Measurements from ENCODE around the gene CCDC33.

The CCDC33 gene

DNA sequence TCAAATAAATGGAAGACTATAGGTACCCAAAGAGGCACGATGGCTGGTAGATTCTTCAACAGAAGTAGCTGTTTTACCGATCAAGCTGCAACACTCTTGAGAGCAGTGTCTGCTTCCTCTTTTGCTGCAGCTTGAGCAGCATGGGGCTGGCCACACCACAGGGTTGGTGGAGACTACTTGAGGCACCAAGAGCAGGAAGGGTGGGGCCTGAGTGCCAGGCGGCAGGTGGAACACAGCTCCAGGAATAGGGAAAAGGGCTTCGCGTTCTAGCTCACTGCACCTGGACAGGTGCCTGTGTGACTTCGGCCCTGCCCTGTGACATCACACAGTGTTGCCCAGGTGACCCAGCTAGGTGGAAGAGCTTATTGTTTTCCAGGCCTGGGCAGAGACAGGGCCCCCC lies at the start of gene CCDC33:
Gene CCDC33, plus strand, starts transcription at position 365 of the 400 bp plus-strand sequence. CDS start 394 bp downstream, outside the sequence.
- peak; percentile 33 for DNase-seq (ENCODE audit: low spot score)

DNA sequence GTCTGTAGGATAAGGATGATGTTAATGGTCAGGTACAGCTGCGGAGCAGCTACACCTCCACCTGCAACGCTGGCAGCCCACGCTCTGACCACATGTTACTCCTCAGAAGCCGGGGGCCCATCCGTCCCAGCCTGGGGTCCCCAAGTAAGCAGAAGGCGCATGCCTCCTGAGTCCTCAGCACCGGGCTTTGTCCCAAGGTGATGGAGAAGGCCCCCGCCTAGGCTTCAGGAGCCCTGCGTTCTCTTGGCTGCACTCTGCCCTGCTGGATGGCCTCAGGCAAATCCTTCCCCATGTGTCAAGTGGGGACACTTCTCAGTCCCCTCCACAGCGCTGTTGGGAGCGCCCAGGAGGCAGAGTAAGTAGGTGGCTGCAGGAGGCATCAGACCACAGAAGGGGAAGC lies 47.9 kb upstream of the CCDC33 start:
- DNase-seq (ENCODE audit: low spot score): no peak

GRCh38 chr15:74191798-74192197 lies 44.3 kb upstream of the CCDC33 start:
- no peak for DNase-seq (ENCODE audit: low spot score)

DNA sequence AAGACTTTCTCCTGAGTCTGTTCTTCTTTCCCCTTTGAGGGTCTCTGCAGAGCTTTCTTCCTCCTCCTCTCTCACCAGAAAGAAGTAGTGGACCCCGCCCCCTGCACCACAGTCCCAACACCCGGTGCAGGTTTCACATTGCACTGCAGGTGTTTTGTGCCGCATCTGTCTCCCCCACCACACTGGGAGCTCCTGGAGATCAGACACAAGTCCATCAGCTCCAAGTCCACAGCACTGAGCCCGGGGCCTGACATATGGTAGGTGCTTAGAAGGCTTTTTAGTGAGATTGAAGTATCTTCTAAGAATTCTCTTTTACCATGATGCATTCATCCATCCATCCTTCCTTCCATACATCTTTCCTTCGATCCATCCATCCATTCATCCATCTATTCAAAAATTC lies 43.4 kb upstream of the CCDC33 start:
- DNase-seq (ENCODE audit: low spot score): no peak

- DNase-seq (ENCODE audit: low spot score): no peak
Observed at GRCh38 chr15:74193299-74193718, 42.8 kb upstream of the CCDC33 start.

GRCh38 chr15:74193905-74194304 lies 42.2 kb upstream of the CCDC33 start:
- DNase-seq (ENCODE audit: low spot score): no peak

- DNase-seq (ENCODE audit: low spot score): no peak
Observed at GRCh38 chr15:74194572-74195559, 41.3 kb upstream of the CCDC33 start.

DNA sequence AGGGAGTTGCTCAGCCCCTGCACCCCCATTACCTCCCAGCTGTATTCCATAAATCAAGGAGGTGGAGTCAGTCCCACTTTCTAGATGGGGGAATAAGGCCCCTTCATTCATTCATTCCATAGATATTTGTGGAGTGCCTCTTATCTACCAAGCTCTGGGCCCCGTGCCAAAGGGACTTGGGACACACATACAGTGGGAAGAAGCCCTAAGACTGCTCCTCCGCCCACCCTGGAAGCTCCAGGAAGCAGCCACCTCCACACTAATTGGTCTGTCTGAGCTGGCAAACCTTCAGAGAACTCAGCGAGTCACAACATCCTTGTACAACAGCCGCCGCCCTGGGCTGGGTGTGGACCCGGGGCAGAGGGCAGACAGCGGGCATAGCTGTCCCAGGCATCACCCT lies 40.0 kb upstream of the CCDC33 start:
- DNase-seq (ENCODE audit: low spot score): no peak

- DNase-seq (ENCODE audit: low spot score): no peak
Observed at GRCh38 chr15:74197176-74197965, 38.8 kb upstream of the CCDC33 start.

DNA sequence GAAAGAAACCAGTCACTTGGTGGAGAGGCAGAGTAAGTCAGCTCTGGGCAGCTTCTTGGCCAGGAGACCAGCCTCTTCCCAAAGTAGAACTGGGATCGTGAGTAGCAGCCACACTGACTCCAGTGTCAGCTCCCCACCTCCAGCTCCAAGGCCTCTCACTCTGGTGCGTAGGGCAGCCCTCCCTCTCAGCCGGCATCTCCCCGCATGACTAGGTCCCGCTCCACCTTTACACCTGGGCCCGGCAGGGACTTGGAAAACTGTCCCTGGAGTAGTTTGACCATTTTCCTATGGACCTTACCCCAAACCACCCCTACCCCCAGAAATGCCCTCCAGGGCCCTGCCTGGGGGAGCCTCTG lies 36.9 kb upstream of the CCDC33 start:
- no peak for DNase-seq (ENCODE audit: low spot score)

DNA sequence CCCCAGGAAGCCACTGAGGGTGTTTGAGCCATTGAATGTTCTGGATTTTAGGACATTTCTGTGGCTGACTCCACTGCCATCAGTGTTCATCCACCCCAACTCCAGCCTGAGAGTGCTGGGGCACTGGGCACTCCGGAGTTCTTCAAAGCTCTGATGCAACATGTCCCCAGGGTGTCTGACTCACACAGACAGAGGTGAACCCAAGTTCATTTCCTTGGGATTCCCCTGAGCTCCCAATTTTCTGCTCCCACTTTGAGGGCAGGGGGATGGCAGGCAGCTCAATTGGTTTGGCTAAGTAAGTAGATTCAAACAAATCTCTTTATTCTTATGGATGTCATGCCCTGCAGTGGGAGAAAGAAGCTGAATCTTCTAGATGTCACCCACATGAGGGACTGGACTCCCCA lies 35.7 kb upstream of the CCDC33 start:
- DNase-seq (ENCODE audit: low spot score): no peak

DNA sequence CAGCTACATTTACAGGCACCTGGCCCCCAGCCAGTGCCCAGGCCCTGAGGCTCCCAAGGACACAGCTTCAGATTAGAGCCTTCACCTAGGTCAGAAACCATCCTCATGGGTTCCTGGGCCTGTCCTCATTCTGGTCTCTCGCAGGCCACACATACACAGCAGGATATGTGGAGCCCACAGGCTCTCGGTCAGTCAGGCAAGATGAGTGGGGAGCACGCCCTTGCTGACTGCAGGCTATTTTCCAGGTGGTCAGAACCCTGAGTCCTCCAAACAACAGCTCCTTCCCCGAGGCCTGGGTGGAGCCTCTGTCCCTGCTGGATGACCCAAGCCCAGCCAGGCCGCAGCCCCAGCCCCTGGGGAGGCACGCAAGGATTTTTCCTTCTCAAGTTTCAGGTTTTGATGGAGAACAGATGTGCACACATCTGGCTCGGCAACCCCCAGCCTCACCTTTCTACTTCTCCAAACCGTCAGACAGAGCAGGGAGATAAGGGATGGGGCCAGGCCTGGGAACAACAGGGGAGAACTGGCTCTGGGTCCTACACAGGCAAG lies 35.2 kb upstream of the CCDC33 start:
- DNase-seq (ENCODE audit: low spot score): no peak

- no peak for DNase-seq (ENCODE audit: low spot score)
Observed at GRCh38 chr15:74201710-74202420, 34.3 kb upstream of the CCDC33 start.

DNA sequence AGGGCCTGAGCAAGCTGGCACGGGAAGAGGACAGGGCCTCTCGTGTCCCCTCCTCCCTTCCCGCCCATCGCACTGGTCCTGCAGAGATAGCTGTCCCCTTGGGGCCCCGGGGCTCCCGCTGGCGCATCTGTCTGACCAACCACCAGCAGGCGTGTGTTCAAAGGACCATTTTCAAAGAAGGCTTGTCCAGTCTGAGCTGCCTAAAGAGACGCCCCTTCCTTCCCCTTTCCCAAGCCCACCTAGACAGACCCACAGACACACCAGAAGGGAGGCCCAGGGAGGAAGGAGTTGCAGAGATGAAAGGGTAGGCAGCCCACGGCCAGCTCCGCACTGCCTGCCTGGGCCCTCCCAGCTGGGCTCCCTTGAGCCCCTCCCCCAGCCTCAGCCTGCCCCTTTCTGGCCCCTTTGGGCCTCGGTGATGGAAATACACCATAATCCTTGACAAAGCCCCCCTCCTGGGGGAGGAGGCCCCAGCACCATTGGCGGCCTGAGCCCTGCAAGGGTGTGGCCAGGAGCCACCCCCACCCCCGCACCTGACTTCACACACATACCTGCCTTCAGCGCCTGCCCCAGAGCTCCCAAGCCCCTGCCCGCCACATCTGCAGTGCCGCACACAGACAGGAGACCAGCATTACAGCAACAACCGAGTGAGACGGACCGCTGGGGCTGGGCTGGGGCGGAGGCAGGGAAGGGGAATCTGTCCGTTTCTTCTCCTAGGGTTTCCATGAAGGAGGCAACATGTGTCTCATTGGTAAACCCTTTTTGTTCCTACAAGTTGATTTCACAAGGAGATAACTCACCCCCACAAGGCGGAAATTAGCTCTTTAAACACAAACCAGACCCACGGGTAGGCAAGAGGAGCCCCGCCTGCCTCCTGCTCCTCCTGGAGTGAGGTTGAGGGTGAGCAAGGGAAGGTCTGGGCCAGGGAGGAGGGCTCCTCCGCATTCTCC lies 33.4 kb upstream of the CCDC33 start, which contains the start of gene STRA6:
Gene STRA6, minus strand, starts transcription at position 336 of the 950 bp plus-strand sequence. CDS start 520 bp downstream, outside the sequence.
- no peak for DNase-seq (ENCODE audit: low spot score)

DNA sequence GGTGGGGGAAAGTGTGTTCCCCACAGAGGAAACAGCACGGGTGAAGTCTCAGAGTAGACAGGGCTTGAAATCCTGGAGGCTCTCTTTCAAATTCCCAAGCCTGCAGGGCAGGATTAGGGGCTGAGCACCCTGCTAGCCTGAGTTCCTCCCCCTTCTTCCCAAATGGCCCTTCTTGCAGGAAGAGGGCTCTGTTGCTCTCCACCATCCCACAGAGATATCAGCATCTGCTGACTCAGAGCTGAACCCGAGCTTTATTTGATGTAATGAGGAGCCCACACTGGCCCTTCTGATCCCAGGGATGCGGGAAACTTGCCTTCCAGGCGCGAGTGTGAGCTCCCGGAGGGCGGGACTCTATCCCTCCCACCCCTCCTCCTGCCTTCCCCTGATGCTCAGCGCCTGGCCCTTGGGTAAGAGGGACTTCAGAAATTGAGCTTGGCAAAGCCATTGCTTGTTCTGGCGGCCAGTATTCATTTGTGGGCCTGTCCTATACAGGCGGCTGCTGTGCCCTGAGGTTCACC lies 32.2 kb upstream of the CCDC33 start:
- no peak for DNase-seq (ENCODE audit: low spot score)

GRCh38 chr15:74205582-74205947 lies 30.6 kb upstream of the CCDC33 start:
- DNase-seq (ENCODE audit: low spot score): no peak

- no peak for DNase-seq (ENCODE audit: low spot score)
Observed at GRCh38 chr15:74206801-74207281, 29.3 kb upstream of the CCDC33 start.

DNA sequence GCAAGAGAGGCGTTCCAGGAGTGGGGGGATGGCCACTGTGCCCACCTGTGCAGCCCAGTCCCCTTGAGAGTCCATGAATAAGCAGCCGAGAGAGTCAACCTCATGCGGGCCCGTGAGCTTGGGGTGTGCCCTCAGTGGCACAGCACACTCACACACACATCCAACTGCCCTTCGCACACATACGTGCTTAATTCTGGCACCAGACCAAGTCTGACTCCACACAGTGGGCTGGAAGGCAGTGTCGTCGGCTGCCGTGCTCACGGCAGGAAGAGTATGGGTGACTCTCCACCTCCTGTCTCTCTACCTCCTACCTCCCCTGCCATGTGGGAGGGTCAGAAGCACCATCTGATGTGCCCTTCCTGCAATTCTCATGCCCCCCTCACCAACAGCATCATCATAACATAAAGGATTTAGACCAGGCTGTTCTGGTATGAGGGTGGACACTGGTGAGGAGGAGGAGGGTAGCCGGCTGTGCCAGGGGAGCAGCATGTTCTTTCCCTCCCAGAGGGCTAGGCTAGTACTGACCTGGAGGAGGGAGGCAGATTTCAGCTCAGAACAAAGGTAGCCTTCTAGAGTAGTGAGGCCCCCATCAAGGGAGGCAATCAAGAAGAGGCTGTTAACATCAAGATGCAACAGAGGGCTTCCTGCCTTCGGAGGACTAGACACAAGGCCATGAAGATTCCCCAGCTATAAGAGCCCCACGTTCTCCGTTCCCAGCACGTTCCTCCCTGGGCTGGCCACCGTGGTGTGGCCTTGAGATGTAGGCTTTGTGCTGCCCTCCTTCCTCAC lies 28.3 kb upstream of the CCDC33 start:
- no peak for DNase-seq (ENCODE audit: low spot score)

DNA sequence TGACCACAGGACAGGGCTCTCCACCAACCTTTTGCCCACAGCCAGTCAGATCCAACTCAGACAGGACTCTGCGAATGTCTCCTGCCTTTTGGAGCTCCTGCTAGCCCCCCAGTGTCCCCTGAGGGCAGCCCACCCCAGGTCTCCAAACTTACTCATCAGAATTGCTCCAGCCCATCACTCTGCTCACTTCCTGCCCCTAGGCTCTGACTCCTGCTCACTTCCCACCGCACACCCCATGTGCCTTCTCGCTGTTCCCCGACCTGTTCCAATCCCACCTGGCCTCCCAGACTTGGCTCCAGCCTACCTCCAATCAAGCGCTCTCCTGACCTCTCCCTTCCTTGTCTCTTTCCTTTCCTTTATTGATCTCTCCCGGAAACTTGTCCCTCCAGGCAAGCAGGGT lies 27.6 kb upstream of the CCDC33 start:
- no peak for DNase-seq (ENCODE audit: low spot score)

Data from NAMALWA (cell line).